AG10803 (cell line): ENCODE data around the gene CHDH.

Experiments used
- DNase-seq: peaks from one replicate; pipeline ENCODE4 v3.0.0; 2010; ENCODE audit warnings: low read depth
- H3K4me3 ChIP-seq: 2 replicates; pipeline ENCODE4 v1.5.1; 2011; ENCODE audit warnings: mild to moderate bottlenecking, low read length, control low read depth
- TF ChIP-seq, protein P1 (sequence below): conservative IDR thresholded peaks from 2 replicates; pipeline ENCODE4 v1.5.1; 2011; ENCODE audit warnings: mild to moderate bottlenecking, low read length, control low read depth, inconsistent platforms

Gene CHDH

DNA sequence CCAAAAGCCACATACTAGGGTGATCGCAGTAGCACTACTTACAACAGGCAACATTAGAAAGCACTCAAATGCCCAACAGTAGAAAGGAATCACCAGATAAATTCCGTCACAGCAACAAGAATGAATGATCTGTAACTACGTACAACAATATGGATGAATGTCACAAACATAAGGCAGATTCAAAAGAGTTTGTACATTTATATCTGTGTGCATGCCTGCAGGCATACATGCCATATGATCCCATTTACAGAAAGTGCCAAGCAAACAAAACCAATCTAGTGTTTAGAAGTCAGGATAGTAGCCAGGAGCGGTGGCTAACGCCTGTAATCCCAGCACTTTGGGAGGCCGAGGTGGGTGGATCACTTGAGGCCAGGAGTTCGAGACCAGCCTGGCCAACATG lies 3.7 kb upstream of the CHDH start:
- no peak for DNase-seq
- H3K4me3 ChIP-seq: no peak overlapping the region
- TF ChIP-seq, protein P1, sequence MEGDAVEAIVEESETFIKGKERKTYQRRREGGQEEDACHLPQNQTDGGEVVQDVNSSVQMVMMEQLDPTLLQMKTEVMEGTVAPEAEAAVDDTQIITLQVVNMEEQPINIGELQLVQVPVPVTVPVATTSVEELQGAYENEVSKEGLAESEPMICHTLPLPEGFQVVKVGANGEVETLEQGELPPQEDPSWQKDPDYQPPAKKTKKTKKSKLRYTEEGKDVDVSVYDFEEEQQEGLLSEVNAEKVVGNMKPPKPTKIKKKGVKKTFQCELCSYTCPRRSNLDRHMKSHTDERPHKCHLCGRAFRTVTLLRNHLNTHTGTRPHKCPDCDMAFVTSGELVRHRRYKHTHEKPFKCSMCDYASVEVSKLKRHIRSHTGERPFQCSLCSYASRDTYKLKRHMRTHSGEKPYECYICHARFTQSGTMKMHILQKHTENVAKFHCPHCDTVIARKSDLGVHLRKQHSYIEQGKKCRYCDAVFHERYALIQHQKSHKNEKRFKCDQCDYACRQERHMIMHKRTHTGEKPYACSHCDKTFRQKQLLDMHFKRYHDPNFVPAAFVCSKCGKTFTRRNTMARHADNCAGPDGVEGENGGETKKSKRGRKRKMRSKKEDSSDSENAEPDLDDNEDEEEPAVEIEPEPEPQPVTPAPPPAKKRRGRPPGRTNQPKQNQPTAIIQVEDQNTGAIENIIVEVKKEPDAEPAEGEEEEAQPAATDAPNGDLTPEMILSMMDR: no peak

DNA sequence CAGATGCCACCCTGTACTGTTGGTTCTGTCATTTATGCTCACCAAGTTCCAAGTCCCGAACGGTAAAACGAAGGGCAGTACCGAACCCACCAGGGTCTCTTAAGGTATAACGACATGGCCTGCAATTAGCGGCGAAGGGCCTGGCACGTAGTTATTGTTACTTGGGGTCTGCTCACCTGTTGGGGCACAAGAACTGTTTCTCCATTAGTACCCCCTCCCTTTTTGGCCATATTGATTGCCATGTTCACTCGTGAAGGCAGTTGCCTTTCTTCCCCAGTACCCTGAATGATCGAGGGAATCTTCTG lies 584 bp upstream of the CHDH start:
- no peak overlapping the region; the same call in 1 of the 2 replicates for H3K4me3 ChIP-seq

DNA sequence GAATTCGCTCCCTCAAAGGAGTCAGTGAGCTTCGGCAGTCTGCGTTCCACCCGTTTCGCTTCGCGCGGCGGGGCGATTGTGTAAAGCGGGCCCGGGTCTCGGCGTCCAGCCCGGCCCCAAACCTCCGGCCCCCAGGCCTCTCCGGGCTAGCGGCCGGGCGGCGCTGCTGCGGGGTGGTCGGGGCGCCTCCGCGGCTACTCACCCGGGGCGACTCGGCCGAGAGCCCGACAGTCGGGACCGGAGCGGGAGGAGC lies 412 bp downstream of the CHDH start:
- peak overlapping the region; percentile 61 for H3K4me3 ChIP-seq
- TF ChIP-seq, protein P1: no peak
- DNase-seq: no peak

More for the DNA sequence above, 584 bp upstream of the CHDH start:
- DNase-seq: no peak
- TF ChIP-seq, protein P1: no peak

DNA sequence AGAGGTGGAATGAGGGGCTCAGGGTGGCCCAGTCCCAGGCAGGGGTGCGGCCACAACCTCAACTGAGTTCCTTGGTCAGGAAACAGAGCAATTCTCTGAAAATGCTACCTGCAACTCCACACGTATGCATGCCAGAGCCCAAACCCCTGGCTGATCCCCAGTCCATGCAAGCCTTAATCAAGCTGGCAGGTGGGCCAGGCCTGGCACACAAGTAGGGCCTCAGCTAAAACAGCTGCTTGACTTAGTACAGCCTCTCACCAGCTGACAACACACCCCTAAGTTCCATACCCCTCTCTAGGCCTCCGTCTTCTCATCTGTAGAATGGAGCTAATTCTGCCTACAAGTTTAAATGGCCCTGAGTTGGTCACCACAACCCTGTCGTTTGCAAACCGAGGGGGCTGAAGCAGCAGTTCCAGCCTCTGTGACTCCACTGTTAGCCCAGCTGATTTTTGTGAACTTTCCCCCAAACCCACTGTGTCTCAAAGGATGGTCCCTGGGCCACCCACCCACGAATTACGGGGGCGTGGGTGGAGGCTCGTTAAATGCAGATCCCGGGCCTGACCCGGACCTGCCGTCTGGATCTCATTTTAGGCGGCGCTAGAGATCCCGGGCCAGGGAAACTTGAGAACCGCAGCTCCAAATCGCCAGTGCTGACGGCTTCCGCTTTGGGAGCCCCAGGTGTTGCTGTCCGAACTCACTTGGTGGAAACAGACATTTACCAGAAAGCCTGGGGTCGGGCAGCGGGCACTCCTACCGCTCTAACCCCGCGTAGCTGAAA lies 927 bp downstream of the CHDH start:
- peak; percentile 28 for DNase-seq
- TF ChIP-seq, protein P1: peak; percentile 33
- peak overlapping the region; percentile 61 for H3K4me3 ChIP-seq

DNA sequence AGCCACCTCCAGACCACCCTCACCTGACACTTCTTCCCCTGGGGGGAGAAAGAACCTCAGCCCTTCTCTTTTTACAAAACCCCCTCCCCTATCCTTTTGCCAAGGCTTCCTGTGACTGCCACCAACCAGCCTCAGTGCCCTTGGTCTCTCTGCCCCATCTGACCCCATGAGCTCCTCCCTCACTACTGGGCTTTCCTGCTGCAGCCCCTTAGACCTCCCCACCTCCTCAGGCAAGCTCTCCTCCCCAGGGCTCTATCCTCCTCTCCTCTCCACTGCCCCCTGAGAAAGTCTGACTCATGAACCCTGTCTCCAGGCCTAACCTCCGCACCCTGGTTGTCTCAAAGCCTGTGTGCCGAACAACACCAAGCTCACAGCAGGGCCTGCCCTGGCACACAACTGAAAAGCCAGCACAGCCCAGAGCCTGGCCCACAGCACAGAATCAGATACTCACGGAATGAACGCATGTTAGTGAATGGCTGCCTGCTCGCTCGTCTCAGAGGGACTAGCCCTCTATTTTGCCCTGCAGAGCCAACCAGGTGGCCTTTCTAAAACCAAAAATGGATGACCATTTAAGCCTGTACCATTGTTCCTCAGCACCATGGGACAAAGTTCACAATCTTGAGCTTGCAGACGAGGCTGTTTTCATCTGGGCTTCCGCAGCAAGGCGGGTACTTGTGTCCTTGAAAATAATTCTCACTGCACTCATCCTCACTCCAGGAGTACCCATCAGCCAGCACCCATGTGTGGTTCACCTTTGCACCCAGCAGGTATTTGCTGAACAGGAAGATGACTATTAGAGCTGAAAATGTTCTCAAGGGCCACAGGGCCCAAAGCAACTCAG lies 1.7 kb downstream of the CHDH start:
- DNase-seq: no peak
- H3K4me3 ChIP-seq: no peak overlapping the region
- TF ChIP-seq, protein P1: no peak

DNA sequence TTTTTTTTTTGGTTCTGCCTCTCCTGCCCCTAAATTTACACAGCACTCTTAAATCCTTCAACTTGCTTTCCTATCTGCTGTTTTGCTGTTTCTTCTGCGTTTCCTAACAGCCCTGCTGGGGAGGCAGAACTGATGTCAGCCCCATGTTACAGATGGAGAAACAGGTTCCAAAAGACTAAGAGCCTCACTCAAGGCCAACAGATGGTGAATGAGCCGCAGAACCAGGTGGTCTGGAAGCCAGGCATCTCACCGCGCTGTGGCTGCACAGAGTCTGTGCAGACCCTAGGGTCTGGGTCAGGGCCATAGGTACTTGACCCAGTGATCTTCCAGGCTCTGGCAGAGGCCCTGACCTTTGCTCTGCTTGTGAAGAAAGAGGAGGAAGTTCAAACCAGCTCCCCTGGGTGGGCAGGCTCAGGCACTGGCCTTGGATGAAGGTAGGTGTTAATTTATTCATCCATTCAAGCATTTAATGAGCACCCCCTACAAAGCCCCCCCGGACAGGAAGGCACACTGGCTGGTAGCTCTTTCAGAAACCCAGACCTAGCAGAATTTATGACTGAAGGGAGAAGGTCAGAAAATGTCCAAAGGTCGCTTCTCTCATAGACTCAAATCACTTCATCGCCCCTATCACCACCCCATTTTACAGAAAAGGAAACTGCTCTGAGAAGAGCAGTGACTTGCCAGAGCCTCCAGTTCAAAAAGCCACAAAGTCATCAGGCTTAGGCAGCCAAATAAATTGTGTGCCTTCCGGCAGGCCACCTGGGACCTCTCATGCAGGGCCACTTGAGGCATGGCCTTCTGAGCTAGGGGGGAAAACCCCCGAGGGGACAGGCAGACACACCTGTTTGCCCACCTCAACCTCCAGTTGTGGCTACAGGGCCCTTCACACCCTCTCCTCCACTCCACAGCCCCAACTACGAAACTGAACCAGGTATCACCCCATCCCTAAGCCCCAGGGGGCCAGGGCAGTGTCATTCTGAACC lies 2.7 kb downstream of the CHDH start:
- TF ChIP-seq, protein P1: no peak
- no peak overlapping the region for H3K4me3 ChIP-seq
- no peak for DNase-seq
